GM12892 (cell line): ENCODE measurements around the gene SLC7A1.

Source experiments
- DNase-seq: peaks from one replicate; pipeline ENCODE4 v3.0.0; 2011; ENCODE audit not compliant: insufficient read length
- FAIRE-seq: peaks from 2 replicates; lab custom pipeline; 2011; peaks lifted over from hg19 to GRCh38; lab: Jason Lieb, UNC
- POLR2A ChIP-seq: IDR thresholded peaks from 2 replicates; pipeline ENCODE4 v1.6.1; 2011; ENCODE audit warnings: low read depth, low read length, control low read depth
- POLR2AphosphoS5 ChIP-seq: IDR thresholded peaks from 2 replicates; pipeline ENCODE4 v1.6.1; 2011; ENCODE audit warnings: low read depth, low read length, control low read depth
- TAF1 ChIP-seq: IDR thresholded peaks from 2 replicates; pipeline ENCODE4 v1.6.1; 2011; ENCODE audit warnings: low read depth, mild to moderate bottlenecking, control low read depth, low read length, borderline replicate concordance

The SLC7A1 gene

GRCh38 chr13:29511980-29512379, 83.5 kb downstream of the SLC7A1 start:
- FAIRE-seq (no peak), DNase-seq (no peak)
- TF ChIP-seq POLR2AphosphoS5 (no peak), POLR2A (no peak), TAF1 (no peak)

GRCh38 chr13:29511106-29511796, 84.2 kb downstream of the SLC7A1 start:
- TF ChIP-seq POLR2A, result no peak
- FAIRE-seq, result no peak
- DNase-seq, result no peak

GRCh38 chr13:29510651-29511084, 84.8 kb downstream of the SLC7A1 start:
- no peak for FAIRE-seq
- no peak for TF ChIP-seq POLR2AphosphoS5
- TF ChIP-seq POLR2A, result no peak
- no peak for TF ChIP-seq TAF1

GRCh38 chr13:29509999-29510589, 85.4 kb downstream of the SLC7A1 start:
- DNase-seq, result no peak
- TF ChIP-seq POLR2AphosphoS5 (no peak), POLR2A (no peak), TAF1 (no peak)
- no peak for FAIRE-seq

More at GRCh38 chr13:29510651-29511084, 84.8 kb downstream of the SLC7A1 start:
- no peak for DNase-seq

GRCh38 chr13:29508876-29509252, 86.6 kb downstream of the SLC7A1 start:
- TF ChIP-seq POLR2A (no peak), TAF1 (no peak), POLR2AphosphoS5 (no peak)
- no peak for FAIRE-seq
- DNase-seq, result no peak

GRCh38 chr13:29508130-29508875, 87.2 kb downstream of the SLC7A1 start:
- FAIRE-seq, result peak; percentile 97
- DNase-seq, result peak; percentile 77
- TF ChIP-seq POLR2A (no peak), TAF1 (no peak), POLR2AphosphoS5 (no peak)

DNA sequence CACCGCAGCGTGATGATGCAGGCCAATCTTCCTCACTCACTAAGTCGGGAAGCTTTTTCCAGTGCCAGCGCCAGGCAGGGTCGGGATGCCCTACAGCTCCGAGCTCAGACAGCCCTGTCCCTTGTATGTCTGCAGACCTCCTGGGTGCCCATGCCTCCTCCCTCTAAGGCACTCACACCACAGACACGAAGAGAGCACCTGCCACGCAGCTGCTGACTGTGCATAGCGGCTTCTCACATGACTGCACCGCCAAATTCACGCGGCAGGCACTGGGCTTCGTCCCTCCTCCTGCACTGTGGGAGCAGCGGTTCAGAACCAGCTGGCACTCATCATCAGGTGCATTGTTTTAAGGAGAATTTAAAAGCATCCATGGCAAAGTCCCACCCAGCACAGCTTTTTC, 88.1 kb downstream of the SLC7A1 start:
- FAIRE-seq (no peak), DNase-seq (no peak)

DNA sequence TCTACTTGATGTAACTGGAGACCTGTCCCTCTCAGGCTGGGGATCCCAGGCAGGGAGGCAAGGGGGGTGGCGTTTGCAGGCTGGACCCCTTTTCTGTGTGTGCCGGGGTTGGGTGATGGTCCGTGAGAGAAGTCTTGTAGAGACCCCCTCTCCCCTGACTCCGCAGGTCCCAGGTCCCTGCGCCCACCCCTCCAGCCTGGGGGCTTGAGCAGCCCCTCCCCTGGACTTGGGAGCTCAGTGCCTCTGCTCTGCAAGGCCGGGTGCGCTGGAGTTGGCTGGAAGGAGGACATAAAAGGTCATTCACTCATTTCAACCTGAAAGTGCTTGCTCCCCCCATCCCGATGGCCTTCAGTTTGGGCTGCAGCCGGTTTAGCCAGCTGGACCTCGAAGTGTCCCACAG, 89.5 kb downstream of the SLC7A1 start:
- DNase-seq (no peak), FAIRE-seq (no peak)
- TF ChIP-seq POLR2A, result no peak
- TF ChIP-seq TAF1, result no peak
- no peak for TF ChIP-seq POLR2AphosphoS5

More for the DNA sequence above, 88.1 kb downstream of the SLC7A1 start:
- no peak for TF ChIP-seq POLR2A
- no peak; the same call in 1 of the 2 replicates for TF ChIP-seq POLR2AphosphoS5
- TF ChIP-seq TAF1, result no peak

DNA sequence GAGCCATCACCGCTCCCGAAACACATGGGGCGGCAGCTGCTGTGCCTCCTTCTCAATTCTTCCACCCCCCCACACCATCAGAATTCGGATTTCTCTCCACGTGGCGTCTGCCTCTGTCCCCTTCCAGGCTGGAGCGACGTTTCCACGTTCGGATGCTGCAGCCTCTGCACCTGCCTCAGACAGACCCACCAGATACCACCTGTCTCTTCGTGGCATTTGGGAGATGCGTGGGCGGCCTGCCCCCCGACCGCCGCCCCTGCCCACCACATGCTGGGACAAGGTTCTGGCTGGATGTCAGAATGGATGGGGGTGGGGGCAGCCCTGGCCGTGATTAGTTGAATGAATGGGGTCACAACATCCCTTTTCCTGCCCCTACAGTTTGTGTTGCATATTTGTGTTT, 90.0 kb downstream of the SLC7A1 start:
- DNase-seq, result no peak
- TF ChIP-seq POLR2A, result no peak
- TF ChIP-seq TAF1, result no peak
- TF ChIP-seq POLR2AphosphoS5, result no peak
- FAIRE-seq, result no peak

- DNase-seq (no peak), FAIRE-seq (no peak)
- TF ChIP-seq TAF1 (no peak), POLR2AphosphoS5 (no peak), POLR2A (no peak)
Measured at GRCh38 chr13:29504691-29505090, 90.8 kb downstream of the SLC7A1 start.

GRCh38 chr13:29503041-29503837, 92.2 kb downstream of the SLC7A1 start:
- no peak for TF ChIP-seq TAF1
- no peak for TF ChIP-seq POLR2AphosphoS5
- no peak for TF ChIP-seq POLR2A
- FAIRE-seq (no peak), DNase-seq (no peak)
